ENCODE data around the gene OSBPL10. TPM values are rescaled to one million over a fixed set of nuclear protein-coding genes. Genes with fewer than 3 reads are reported as not detected.

OSBPL10 gene
- total and polyA plus RNA-seq, 2 of the 8 experiments (the other 6 are each of a cell fraction or from before 2014, with no cell fraction given) = 26.2 to 86.7 TPM

GRCh38 chr3:32017286-32017685 is 36.2 kb upstream of the OSBPL10 start:
- H3K4me2 ChIP-seq (ENCODE audit: insufficient read depth in 1 of 2, low read depth in 2 of 2, low read length in 2 of 2) = no peak overlapping the region
- H3K79me1 ChIP-seq (ENCODE audit: low read depth, low read length) = no peaks in the 10 kb centered on the region
- H2AFZ ChIP-seq (ENCODE audit: low read length) = no peak overlapping the region
- H4K5ac ChIP-seq (ENCODE audit: insufficient read length, low read depth, low read length) = no peak overlapping the region
- no peaks in the 10 kb centered on the region for H3K4me1 ChIP-seq (replicated peaks in 1 of 4; ENCODE audit: control insufficient read depth in 3 of 4, insufficient read depth in 4 of 4, low read length in 3 of 4)
- H3K4me3 ChIP-seq (ENCODE audit: extremely low read depth in 1 of 4, insufficient read depth in 2 of 4, low read depth in 3 of 4, low read length in 4 of 4) = no peak overlapping the region
- H2BK5ac ChIP-seq (ENCODE audit: low read depth, low read length) = no peak overlapping the region
- H3K36me3 ChIP-seq (ENCODE audit: control insufficient read depth in 2 of 4, insufficient read depth in 4 of 4, low read length in 3 of 4) = no peaks in the 10 kb centered on the region
- DNase-seq (ENCODE audit: low read depth in 1 of 2, low spot score in 2 of 2) = no peak
- 94% methylated on average over 3 of the region's 3 CpGs; no CpG with 5 or more reads in 1 of the 2 experiments for WGBS, 2 experiments (ENCODE audit: extremely low coverage in 1 of 2, insufficient coverage in 1 of 2, insufficient read length in 1 of 2, insufficient replicate concordance in 2 of 2, low coverage in 1 of 2, low lambda C conversion rate in 2 of 2, missing lambda C conversion rate in 1 of 2)
- H2AK5ac ChIP-seq (ENCODE audit: low read depth, low read length) = no peak overlapping the region
- no peaks in the 10 kb centered on the region for H3K79me2 ChIP-seq (ENCODE audit: control insufficient read depth in 1 of 2, insufficient read depth in 2 of 2, low read length in 2 of 2)
- H4K91ac ChIP-seq (replicated peaks; ENCODE audit: insufficient read length, low read length) = no peak overlapping the region
- H3K9ac ChIP-seq (replicated peaks in 1 of 4; ENCODE audit: extremely low read depth in 1 of 4, low read depth in 3 of 4, low read length in 3 of 4) = no peak overlapping the region
- POLR2A ChIA-PET (ENCODE audit: partially characterized antibody) = no interaction called here
- no peaks in the 10 kb centered on the region for H3K23me2 ChIP-seq (ENCODE audit: low read depth, low read length)
- H3K4ac ChIP-seq (replicated peaks; ENCODE audit: insufficient read length, low read depth, low read length) = no peak overlapping the region
- H3K14ac ChIP-seq (ENCODE audit: insufficient read length) = no peak overlapping the region
- no peak for TF ChIP-seq KDM1A (IDR thresholded peaks at IDR 0.05; ENCODE audit: borderline replicate concordance, low read length)
- no peak for TF ChIP-seq JUN (IDR thresholded peaks at IDR 0.05; ENCODE audit: low read depth, low read length)
- no peak for TF ChIP-seq RBBP5 (IDR thresholded peaks at IDR 0.05; ENCODE audit: borderline replicate concordance, low read depth, low read length)
- TF ChIP-seq BACH1 (IDR thresholded peaks at IDR 0.05; ENCODE audit: low read length) = no peak
- no peak overlapping the region for H3K23ac ChIP-seq (ENCODE audit: insufficient read length)
- FAIRE-seq = no peak
- H3K27ac ChIP-seq (ENCODE audit: low read depth, low read length) = no peak overlapping the region
- no peaks in the 10 kb centered on the region for H4K20me1 ChIP-seq (replicated peaks in 1 of 2; ENCODE audit: control insufficient read depth in 1 of 2, insufficient read depth in 2 of 2, low read length in 2 of 2)
- no peaks in the 10 kb centered on the region for H3K9me3 ChIP-seq (ENCODE audit: insufficient read depth in 2 of 2, low read depth in 1 of 2, low read length in 1 of 2)
- no peaks in the 10 kb centered on the region for H3K27me3 ChIP-seq (replicated peaks in 1 of 4; ENCODE audit: control insufficient read depth in 3 of 4, extremely low read depth in 1 of 4, insufficient read depth in 3 of 4, low read length in 3 of 4)
- CTCF ChIA-PET (ENCODE audit: partially characterized antibody) = interaction anchor here (0.7 to 4.6 kb wide), 15 partner anchors 9 to 213 kb away, joined by 3 to 33 read pairs (median 4); no protein-coding TSS in a partner anchor
- H2BK12ac ChIP-seq (ENCODE audit: low read depth, low read length) = no peak overlapping the region
- H2BK20ac ChIP-seq (ENCODE audit: low read length) = no peak overlapping the region
- H4K8ac ChIP-seq (ENCODE audit: extremely low read depth, insufficient read depth, low read length) = no peak overlapping the region
- H2BK120ac ChIP-seq (replicated peaks; ENCODE audit: low read depth, low read length) = no peak overlapping the region
- no peak overlapping the region for H3K56ac ChIP-seq (replicated peaks; ENCODE audit: insufficient read length, low read depth, low read length)
- no peak overlapping the region for H2BK15ac ChIP-seq (ENCODE audit: low read length)
- no peak overlapping the region for H3K18ac ChIP-seq (ENCODE audit: extremely low read depth, low read length)
